UCSD-AML1 (cell line): ENCODE data around the gene PNPLA2.

ENCODE experiments used
- DNase-seq: peaks from one replicate; lab custom pipeline; 2025; ENCODE audit not compliant: unreplicated experiment; lab: John Stamatoyannopoulos, UW

PNPLA2 gene

DNA sequence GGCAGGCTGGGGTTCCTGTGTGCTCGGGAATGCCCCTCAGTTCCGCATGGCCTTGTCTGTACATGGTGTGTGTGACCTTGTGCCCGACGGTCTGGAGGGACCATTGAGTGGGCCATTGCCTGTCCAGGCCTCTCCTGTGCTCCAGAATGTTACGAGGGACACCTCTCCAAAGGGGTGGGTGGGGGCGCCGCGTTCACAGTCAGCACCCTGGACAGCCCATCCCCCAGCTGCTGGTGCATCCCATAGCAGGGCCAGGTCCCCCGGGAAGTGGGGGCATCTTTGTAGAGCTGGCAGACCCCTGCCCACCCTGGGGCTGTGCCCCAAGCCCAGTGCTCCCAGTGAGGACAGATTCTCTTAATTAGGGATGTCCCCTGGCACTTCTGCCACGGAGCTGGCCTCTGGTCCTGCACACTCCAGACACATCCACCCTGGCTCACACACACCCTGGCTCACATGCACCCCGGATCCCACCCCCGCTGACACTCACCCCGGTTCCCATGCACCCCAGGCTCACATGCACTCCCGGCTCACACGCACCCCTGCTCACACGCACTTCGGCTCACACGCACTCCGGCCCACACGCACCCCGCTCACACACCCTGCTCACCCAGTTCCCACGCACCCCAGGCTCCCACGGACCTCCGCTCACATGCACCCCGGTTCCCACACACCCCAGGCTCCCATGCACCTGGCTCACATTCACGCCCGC is 39.5 kb downstream of the PNPLA2 start:
- no peak for DNase-seq

DNA sequence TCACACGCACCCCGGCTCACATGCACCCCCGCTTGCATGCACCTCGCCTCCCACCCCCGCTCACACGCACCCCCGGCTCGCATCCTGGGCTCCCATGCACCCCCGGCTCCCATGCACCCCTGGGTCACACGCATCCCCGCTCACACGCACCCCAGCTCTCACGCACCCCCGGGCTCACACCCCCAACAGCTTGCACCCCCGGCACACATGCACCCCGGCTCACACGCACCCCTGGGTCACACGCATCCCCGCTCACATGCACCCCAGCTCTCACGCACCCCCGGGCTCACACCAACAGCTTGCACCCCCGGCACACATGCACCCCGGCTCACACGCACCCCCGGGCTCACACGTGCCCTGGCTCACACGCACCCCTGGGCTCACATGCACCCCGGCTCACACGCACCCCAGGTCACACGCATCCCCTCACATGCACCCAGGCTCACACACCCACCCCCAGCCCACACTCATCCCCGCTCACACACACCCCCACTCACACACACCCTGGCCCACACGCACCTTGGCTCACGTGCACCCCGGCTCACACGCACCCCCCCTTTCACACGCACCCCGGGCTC is 40.1 kb downstream of the PNPLA2 start:
- no peak for DNase-seq

DNA sequence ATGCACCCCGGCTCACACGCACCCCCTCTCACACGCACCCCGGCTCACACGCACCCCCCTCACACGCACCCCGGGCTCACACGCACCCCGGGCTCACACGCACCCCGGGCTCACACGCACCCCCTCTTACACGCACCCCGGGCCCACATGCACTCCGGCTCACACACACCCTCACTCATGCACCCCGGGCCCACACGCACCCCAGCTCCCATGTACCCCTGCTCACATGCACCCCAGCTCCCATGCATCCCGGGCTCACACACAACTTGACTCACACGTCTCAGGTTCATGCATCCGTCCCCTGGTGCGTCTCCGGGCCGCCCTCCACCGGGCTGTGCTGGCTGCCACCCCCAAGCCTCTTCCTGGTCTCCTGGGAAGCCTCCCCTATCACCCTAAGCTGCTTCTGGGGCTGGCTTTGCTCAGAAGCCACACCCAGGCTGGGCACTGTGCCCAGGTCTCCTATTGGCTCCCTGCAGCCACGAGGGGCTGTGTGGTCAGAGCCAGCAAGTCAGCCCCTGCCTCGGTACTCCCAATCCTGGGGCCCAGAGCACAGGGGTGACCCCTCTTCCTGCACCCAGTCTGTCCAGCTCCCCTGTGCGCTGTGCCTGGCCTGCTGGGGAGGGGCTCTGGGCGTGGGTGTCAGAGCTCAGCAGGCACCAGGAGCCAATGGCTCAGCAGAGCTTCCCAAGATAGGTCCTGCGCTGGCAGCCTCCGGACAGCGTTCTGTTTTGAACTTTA is 40.8 kb downstream of the PNPLA2 start:
- no peak for DNase-seq

DNA sequence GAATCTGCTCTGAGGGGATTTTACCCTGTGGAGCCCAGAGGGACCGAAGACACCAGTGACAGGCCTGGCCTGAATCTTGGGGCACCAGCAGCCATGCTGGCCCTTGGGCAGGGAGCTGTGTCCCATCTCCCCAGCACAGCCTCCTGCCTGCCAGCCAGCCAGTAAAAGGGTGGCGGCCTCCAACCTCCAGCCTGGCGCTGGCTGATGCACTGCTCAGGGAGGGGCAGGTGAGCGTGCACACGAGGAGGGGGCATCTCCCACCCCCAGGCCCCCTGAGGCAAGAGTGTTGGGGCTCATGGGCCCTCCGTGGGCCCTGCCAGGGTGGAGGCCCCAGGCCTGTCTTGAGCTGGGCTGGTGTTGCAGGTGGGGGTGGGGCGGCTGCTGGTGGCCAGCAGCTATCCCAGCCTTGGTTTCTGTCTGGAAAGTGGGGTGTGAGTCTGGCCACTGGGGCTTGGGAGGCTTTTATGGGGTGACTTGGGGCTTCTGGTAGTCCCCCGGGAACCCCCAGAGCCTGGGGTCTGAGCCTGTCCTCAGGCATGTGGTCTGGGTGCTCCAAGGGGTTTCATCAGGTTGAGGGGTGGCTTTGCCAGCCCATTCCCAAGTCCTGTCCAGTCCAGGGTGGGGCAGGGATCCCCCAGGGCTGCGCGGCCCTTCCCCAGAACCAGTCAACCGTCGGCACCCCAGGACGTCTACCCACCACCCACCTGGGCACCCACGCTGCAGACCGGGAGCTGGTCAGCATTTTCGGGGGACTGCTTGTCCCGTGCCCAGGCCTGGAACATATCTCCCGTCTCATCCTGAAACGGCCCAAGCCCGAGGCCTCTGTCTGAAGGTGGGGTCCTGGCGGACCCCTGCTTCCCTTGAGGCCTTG is 41.8 kb downstream of the PNPLA2 start:
- no peak for DNase-seq

- no peak for DNase-seq
Observed at GRCh38 chr11:861105-861479, 42.4 kb downstream of the PNPLA2 start.

GRCh38 chr11:862081-862661 is 43.5 kb downstream of the PNPLA2 start:
- DNase-seq, result no peak

DNA sequence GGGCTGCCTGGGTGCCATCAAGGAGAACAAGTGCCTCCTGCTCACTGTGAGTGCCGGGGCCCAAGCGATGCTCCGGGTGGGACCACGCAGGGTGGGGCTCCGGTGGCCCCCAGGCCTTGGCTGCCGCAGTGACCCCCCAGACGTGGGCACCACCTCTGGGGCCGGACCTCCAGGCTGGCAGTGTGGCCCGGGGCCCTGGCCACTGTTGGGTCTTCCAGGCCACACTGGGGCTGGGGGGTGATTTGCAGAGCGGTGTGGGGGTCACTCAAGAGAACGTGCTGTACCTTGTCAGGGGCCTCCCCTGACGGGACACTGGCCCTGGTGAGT is 43.9 kb downstream of the PNPLA2 start:
- no peak for DNase-seq

- no peak for DNase-seq
Observed at GRCh38 chr11:863023-863909, 44.6 kb downstream of the PNPLA2 start.

DNA sequence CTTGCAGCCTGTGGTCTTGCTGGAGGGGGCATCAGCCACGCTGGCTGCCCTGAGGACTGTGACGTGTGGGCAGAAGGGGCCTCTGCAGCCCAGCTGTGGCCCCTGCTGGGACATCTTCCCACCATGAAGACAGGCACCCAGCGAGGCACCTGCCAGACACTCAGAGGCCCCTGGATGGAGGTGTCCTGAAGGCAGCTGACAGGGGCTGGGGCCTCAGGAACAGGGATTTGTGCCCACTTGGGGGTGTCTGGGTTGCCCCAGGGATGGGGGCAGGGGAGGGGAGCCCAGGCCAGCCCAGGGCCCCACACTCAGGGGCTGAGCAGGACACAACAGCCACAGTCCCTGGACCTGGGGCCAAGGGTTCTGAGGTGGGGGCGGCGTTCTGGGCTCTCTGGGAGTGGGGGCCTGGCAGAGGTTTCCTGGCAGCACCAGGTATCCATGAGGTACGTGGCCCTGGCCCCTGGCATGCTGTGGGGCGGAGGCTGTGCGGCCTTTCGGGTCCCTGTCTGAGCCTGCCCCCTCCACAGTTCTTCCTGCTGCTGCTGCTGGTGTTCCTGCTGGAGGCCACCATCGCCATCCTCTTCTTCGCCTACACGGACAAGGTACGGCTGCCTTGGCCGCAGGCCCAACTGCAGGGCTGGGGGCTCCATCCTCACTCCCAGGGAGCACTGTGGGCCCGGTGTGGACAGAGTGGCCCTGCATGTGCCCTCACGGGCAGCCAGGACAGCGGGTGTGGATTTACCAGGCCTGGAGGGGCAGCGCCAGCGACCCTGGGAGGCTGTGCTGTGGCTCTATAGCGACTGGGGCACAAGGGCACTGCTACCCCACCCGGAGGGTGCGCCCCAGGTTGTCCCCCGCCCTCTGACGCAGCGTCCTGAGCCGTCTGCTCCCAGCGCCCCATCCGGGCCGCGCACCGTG is 45.5 kb downstream of the PNPLA2 start:
- no peak for DNase-seq

- DNase-seq, result no peak
Observed at GRCh38 chr11:864898-865297, 46.2 kb downstream of the PNPLA2 start.

- DNase-seq, result no peak
Observed at GRCh38 chr11:865462-866430, 47.0 kb downstream of the PNPLA2 start.

GRCh38 chr11:866481-866880 is 47.8 kb downstream of the PNPLA2 start:
- DNase-seq, result no peak

DNA sequence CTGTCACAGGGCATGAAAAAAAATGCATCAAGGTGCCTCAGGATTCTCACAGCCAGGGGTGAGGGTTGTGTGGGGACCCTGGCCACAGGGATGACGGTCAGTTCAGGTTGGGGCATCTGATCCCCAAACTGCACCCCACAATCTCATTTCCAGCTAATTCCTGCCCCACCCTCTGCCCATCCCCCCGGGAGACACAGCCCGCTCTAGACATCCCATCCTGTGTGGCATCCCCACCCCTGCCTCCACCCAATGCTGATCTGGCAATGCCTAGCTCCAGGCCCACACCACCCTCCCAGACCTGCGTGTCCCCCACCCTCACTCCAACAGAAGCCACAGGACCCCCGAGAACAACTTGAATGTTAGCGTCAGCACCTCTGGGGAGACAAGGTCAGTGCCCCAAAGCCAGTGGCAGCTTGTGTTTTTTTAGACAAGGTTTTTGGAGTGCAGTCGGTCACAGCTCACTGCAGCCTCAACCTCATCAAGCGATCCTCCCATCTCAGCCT is 49.2 kb downstream of the PNPLA2 start:
- no peak for DNase-seq

DNA sequence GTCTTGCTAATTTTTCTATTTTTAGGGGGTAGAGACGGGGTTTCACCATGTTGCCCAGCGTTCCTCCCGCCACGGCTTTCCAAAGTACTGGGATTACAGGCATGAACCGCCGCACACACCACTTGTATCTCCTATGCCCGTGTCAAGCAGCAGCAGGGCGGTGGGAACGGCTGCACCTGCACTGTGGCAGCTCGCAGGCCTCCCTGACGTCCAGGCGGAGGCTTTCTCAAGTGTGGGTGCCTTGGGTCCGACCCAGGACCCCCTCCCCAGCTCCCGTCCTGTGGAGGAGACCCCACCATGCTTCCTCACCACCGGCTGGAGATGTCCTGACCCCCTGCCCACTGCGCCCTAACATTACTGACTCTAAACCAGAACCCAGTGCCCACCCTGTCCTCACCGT is 49.7 kb downstream of the PNPLA2 start:
- no peak for DNase-seq

DNA sequence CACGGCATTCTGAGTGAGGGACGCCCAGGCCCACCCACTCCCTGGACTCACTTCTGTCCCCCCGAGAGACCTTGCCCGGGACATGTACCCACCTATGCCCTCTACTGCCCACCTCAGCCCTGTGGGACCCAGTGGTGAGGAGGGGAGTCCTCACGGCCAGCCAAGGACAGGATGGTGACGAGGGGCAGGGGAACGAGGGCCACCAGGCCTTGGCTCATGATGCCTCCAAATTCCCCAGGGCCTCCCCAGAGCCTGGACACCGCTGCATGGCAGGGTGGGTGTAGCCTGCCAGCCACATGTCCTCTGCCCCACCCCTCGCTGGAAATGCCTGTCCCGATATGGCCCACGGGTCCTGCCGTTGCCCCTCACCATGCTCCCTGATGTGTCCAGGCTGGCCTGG is 50.1 kb downstream of the PNPLA2 start:
- no peak for DNase-seq

DNA sequence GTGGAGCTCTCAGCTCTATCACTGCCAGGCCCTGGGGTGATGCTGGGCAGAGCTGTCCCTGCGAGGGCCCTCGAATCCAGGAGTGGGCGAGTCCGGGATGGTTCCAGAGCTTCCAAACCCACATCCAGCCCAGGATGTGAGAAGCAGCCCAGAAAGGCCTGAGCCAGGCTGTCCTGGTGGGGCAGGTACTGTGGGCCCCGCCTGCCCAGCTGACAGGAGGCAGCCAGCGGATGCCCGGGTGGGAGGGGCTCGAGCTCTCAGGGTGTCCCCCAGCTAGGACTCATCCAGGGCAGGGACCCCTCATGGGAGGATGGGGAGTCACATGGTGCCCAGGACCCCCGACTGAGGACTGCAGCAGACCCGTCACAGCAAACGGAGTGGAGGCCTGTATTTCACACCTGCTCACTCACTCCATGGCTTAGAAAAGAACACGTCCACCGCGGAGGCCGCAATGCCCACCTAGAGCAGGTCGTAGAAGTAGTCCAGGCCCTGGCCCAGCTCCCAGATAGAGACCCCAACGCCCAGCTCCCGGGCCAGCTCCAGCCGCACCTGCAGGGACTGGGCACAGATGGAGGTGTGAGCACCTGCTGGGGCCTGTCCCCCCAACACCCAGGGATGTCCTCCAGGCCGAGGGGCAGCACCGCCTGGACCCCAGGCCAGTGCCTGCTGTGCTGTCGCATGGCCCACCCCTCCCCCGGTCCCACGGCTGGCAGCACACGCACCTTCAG is 50.8 kb downstream of the PNPLA2 start:
- DNase-seq, result no peak

DNA sequence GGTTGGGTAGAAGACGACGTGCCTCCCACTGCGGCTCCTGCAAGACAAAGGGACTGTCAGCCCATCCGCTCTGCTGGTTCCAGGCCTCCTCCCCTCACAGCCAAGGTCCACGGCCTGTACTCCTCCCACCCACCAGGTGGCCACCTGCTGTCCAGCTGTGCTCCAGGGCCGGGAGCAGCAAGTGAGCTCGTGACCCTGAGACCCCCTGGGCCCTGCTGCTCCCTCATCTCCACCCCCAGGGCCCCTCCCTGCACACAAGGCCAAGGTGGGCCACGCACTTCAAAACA is 51.4 kb downstream of the PNPLA2 start:
- DNase-seq, result no peak
